HG03039 (cell line): Measurements from ENCODE around the gene STPG2.
"Not testable (repeated sequence)": the region's sequence is repeated elsewhere in the genome, so short reads cannot be mapped to it uniquely, and the experiment has no call there.

Source experiments
- ATAC-seq: cut with Tn5 transposase; IDR thresholded peaks from one replicate; pipeline ENCODE4 v1.9.1; 2021; ENCODE audit warnings: mild to moderate bottlenecking, moderate library complexity; ENCODE audit not compliant: unreplicated experiment

Gene STPG2

GRCh38 chr4:97952763-97953162, 190.5 kb downstream of the STPG2 start:
- no peak for ATAC-seq

GRCh38 chr4:97950836-97951235, 192.4 kb downstream of the STPG2 start:
- no peak for ATAC-seq

GRCh38 chr4:97942951-97943350, 200.3 kb downstream of the STPG2 start:
- no peak for ATAC-seq

- no peak for ATAC-seq
These were observed 201.1 kb downstream of the STPG2 start for GRCh38 chr4:97942137-97942536.

GRCh38 chr4:97938141-97938540, 205.1 kb downstream of the STPG2 start:
- no peak for ATAC-seq

GRCh38 chr4:97924341-97924958, 218.8 kb downstream of the STPG2 start:
- ATAC-seq, result no peak

- no peak for ATAC-seq
These were observed 220.2 kb downstream of the STPG2 start for GRCh38 chr4:97923096-97923495.

- ATAC-seq, result no peak
These were observed 226.2 kb downstream of the STPG2 start for GRCh38 chr4:97917115-97917514.

GRCh38 chr4:97912156-97912555, 231.1 kb downstream of the STPG2 start:
- ATAC-seq, result no peak

- ATAC-seq, result no peak
These were observed 231.9 kb downstream of the STPG2 start for GRCh38 chr4:97911236-97911906.

GRCh38 chr4:97910005-97910404, 233.3 kb downstream of the STPG2 start:
- no peak for ATAC-seq

- not testable (repeated sequence) for ATAC-seq
These were observed 239.7 kb downstream of the STPG2 start for GRCh38 chr4:97903436-97904189.

- no peak for ATAC-seq
These were observed 243.0 kb downstream of the STPG2 start for GRCh38 chr4:97900229-97900628.

- no peak for ATAC-seq
These were observed 250.5 kb downstream of the STPG2 start for GRCh38 chr4:97892592-97893266.

- no peak for ATAC-seq
These were observed 263.3 kb downstream of the STPG2 start for GRCh38 chr4:97879942-97880341.

GRCh38 chr4:97868097-97868496, 275.2 kb downstream of the STPG2 start:
- no peak for ATAC-seq

- ATAC-seq, result no peak
These were observed 275.7 kb downstream of the STPG2 start for GRCh38 chr4:97867557-97868091.

- ATAC-seq, result no peak
These were observed 276.3 kb downstream of the STPG2 start for GRCh38 chr4:97866821-97867556.

GRCh38 chr4:97851115-97851514, 292.2 kb downstream of the STPG2 start:
- ATAC-seq, result no peak

- ATAC-seq, result no peak
These were observed 297.5 kb downstream of the STPG2 start for GRCh38 chr4:97845758-97846157.

GRCh38 chr4:97841512-97841911, 301.8 kb downstream of the STPG2 start:
- ATAC-seq, result no peak
